Colonic mucosa (tissue), 4 donors: ENCODE results near the gene RNASEH2B. TPM values are rescaled to one million over a fixed set of nuclear protein-coding genes. Genes with fewer than 3 reads are reported as not detected.

Source experiments
- DNase-seq: peaks from one replicate; pipeline ENCODE4 v3.0.0-alpha.2; 2020
- H3K27ac ChIP-seq: fragments of 200-600 bp; one replicate; pipeline ENCODE4 v1.8.0; 2021
- H3K27me3 ChIP-seq: fragments of 200-600 bp; one replicate; pipeline ENCODE4 v1.8.0; 2021
- H3K36me3 ChIP-seq: fragments of 200-600 bp; one replicate; pipeline ENCODE4 v1.8.0; 2021
- H3K4me1 ChIP-seq: fragments of 200-600 bp; one replicate; pipeline ENCODE4 v1.8.0; 2021; ENCODE audit warnings: mild to moderate bottlenecking
- H3K4me3 ChIP-seq: fragments of 200-600 bp; one replicate; pipeline ENCODE4 v1.8.0; 2021
- H3K9ac ChIP-seq, 2 donors: one replicate each; pipeline ENCODE4 v1.7.0; 2013; ENCODE audit warnings: control low read depth in 2 of 2, low read depth in 2 of 2, low read length in 2 of 2
- H3K9me3 ChIP-seq: fragments of 200-600 bp; one replicate; pipeline ENCODE4 v1.8.0; 2021
- intact Hi-C: fragments of 100-400 bp; cut with DNase I; formaldehyde crosslinking; loops from one replicate; pipeline ENCODE4 v1.14.1; 2022
- total RNA-seq, 2 donors: library from RNA; stranded (reverse); fragmentation: NEBNext Ultra II Directional in 1 of 2; extraction: Animal tissue kit (Norgen Biotek cat#: 25700) in 1 of 2; gene quantifications; one replicate each; pipeline ENCODE4 v1.2.1, GENCODE V29; 2021
- TF ChIP-seq, protein P1 (sequence below): fragments of 200-600 bp; IDR thresholded peaks from one replicate; pipeline ENCODE4 v1.8.0; 2022; ENCODE audit warnings: antibody characterized with exemption, mild to moderate bottlenecking
- donor health status: healthy.
- donor health status: DM: no; HTN: no; CAD: no.
- donor health status: DM: no; HTN: no; CAD: no.

The RNASEH2B gene
- total RNA-seq, 2 donors from 2014 or later, result 22.1 to 30.1 TPM

DNA sequence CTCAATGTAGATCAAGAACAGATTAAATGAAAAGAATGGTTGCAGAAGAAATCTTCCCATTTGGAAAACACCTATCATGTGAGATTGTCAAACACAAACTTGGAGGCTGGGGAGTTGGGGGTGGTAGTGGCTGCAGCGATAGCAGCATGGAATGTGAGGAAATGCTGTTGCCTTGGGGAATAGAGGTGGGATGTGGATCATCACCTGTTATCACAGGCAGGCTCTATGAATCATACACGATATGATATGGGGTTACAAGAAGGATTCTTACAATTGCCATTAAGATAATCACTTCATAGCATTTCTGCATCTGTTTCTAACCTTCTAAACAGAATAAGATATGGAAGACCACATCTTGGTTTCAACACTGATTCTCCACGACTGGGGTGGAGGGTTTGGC, 88.7 kb downstream of the RNASEH2B start:
- H3K9ac ChIP-seq, result no peak overlapping the region
- no peak overlapping the region for H3K4me3 ChIP-seq
- TF ChIP-seq, protein P1, sequence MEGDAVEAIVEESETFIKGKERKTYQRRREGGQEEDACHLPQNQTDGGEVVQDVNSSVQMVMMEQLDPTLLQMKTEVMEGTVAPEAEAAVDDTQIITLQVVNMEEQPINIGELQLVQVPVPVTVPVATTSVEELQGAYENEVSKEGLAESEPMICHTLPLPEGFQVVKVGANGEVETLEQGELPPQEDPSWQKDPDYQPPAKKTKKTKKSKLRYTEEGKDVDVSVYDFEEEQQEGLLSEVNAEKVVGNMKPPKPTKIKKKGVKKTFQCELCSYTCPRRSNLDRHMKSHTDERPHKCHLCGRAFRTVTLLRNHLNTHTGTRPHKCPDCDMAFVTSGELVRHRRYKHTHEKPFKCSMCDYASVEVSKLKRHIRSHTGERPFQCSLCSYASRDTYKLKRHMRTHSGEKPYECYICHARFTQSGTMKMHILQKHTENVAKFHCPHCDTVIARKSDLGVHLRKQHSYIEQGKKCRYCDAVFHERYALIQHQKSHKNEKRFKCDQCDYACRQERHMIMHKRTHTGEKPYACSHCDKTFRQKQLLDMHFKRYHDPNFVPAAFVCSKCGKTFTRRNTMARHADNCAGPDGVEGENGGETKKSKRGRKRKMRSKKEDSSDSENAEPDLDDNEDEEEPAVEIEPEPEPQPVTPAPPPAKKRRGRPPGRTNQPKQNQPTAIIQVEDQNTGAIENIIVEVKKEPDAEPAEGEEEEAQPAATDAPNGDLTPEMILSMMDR, result no peak
- no peaks in the 10 kb centered on the region for H3K36me3 ChIP-seq
- H3K4me1 ChIP-seq, result no peaks in the 10 kb centered on the region
- H3K27me3 ChIP-seq, result no peaks in the 10 kb centered on the region
- intact Hi-C loops, result no loop called here
- no peak for DNase-seq
- no peak overlapping the region for H3K27ac ChIP-seq
- H3K9me3 ChIP-seq, result no peaks in the 10 kb centered on the region

DNA sequence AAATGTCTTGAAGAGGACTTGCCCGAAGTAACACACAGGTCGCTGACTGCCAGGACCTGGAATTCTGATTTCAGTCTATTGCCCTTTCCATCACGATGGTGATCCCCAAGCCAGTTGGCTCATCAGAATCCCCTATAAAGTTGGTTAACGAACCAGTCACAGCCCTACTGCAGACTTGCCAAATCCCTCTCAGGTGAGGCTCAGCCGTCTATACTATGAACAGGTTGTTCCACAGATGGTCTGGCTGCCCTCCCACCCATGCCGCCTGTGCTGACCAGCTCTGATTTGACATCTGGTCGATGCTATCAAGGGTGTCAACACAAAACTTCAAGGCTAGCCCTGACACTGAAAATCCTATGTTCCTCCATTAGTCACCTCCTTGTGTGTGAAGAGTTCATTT, 90.0 kb downstream of the RNASEH2B start:
- TF ChIP-seq, protein P1, result no peak

DNA sequence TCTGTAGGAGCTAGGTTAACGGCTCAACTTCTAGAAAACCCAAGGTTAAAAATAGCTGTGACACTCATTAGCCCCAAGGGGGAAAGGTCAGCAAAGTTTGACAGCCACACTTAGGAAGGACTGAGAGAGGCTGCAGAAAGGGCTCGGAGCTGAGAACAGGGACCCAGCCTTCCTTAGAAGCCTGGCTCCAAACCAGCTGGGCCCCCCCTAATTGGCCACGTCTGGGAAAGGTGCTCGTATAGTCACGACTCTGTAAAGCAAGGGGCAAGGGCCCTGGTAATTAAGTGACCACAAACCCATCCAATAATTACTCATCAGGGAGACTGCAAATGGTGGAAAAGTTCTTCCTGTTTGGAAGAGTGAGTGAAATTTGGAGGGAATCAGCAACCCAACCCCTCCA, 90.5 kb downstream of the RNASEH2B start:
- Histone ChIP-seq H3K36me3 (no peaks in the 10 kb centered on the region), H3K4me3 (no peak overlapping the region), H3K4me1 (no peaks in the 10 kb centered on the region), H3K9me3 (no peaks in the 10 kb centered on the region), H3K27ac (no peak overlapping the region), H3K27me3 (no peaks in the 10 kb centered on the region), H3K9ac (no peak overlapping the region)
- DNase-seq, result no peak
- TF ChIP-seq, protein P1, result no peak
- intact Hi-C loops, result no loop called here

More for the DNA sequence above, 90.0 kb downstream of the RNASEH2B start:
- Histone ChIP-seq H3K9me3 (no peaks in the 10 kb centered on the region), H3K27ac (no peak overlapping the region), H3K9ac (no peak overlapping the region), H3K4me3 (no peak overlapping the region), H3K4me1 (no peaks in the 10 kb centered on the region), H3K36me3 (no peaks in the 10 kb centered on the region), H3K27me3 (no peaks in the 10 kb centered on the region)
- DNase-seq, result no peak
- intact Hi-C loops, result no loop called here

DNA sequence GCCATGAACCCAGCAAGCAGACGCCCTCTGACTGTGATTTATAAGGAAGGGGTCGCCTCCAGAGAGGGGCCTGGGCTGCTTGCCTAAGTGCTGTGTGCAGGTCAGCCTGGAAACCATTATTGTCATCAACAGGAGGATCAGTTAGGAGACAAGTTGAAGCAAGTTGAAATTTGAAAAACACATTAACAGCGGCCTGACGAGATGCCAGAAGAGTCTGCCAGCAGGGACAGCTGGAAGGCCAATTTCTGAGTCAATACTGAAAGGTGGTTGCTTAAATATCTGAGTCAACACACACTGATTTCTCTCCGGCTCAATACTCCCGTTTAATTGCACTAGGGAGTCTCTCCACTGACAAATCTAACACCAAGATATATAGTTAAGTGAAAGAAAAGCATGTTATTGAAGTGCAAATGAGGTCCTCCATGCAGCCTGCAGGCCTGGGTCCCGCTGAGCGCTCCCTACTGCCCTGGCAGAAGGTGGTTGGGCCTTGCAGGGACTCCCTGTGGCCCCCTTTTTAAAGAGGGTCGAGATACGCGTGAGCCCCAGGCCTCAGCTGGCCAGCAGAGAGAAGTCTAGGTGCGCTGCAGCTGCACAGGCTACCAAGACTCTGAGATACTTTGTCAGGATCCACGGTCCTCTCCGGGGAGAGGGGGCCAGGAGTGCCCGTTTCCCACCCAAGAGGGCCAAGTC, 91.1 kb downstream of the RNASEH2B start:
- Histone ChIP-seq H3K27me3 (no peaks in the 10 kb centered on the region), H3K9ac (no peak overlapping the region), H3K9me3 (no peaks in the 10 kb centered on the region), H3K36me3 (no peaks in the 10 kb centered on the region), H3K4me3 (no peak overlapping the region), H3K27ac (no peak overlapping the region), H3K4me1 (no peaks in the 10 kb centered on the region)
- intact Hi-C loops, result no loop called here
- no peak for DNase-seq
- TF ChIP-seq, protein P1, result no peak

DNA sequence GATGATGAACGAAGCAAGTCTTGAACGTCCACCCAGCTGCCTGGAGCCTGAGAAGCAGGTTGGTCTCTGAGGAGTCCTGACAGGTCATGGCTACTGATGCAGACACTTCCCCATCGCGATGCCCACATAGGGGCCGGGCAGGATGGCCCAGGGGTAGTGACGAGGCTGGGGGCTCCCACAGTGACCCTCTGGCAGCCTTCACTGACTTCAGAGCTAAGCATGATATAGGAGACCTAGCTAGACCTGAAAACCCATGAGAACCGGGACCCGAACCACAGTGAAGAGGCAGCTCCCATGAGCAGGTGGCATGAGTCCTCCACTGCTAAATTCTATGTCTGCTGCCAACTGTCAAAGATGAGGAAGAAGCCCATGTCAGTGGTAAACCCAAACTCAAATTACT, 91.7 kb downstream of the RNASEH2B start:
- H3K36me3 ChIP-seq, result no peaks in the 10 kb centered on the region
- H3K9me3 ChIP-seq, result no peaks in the 10 kb centered on the region
- no peak overlapping the region for H3K27ac ChIP-seq
- H3K9ac ChIP-seq, result no peak overlapping the region
- no peaks in the 10 kb centered on the region for H3K4me1 ChIP-seq
- no peaks in the 10 kb centered on the region for H3K27me3 ChIP-seq
- TF ChIP-seq, protein P1, result no peak
- intact Hi-C loops, result no loop called here
- no peak for DNase-seq
- H3K4me3 ChIP-seq, result no peak overlapping the region
